DND-41 (cell line): Measurements from ENCODE around the gene F13B.
"Not testable (repeated sequence)": the region's sequence is repeated elsewhere in the genome, so short reads cannot be mapped to it uniquely, and the experiment has no call there.

Experiments used
- ATAC-seq: fragments of 200-7000 bp; cut with Tn5 transposase; 3 replicates; pipeline ENCODE4 v1.9.1; 2021; ENCODE audit warnings: low read depth; ENCODE audit not compliant: insufficient read depth
- DNase-seq: peaks from one replicate; pipeline ENCODE4 v3.0.0-alpha.2; 2020
- H2AFZ ChIP-seq: 2 replicates; pipeline ENCODE4 v1.6.0; 2012; ENCODE audit warnings: low read depth, low read length
- H3K27ac ChIP-seq: 2 replicates; pipeline ENCODE4 v1.5.1; 2012; ENCODE audit warnings: low read length, inconsistent platforms
- H3K27me3 ChIP-seq: fragments of 200-600 bp; sonication (generic); 2 replicates; pipeline ENCODE4 v1.6.0; 2012; ENCODE audit warnings: low read length, mild to moderate bottlenecking, inconsistent platforms; ENCODE audit not compliant: insufficient read depth, poor library complexity
- H3K36me3 ChIP-seq: 2 replicates; pipeline ENCODE4 v1.5.1; 2012; ENCODE audit warnings: low read length, inconsistent platforms; ENCODE audit not compliant: insufficient read depth
- H3K4me1 ChIP-seq: 2 replicates; pipeline ENCODE4 v1.5.1; 2012; ENCODE audit warnings: mild to moderate bottlenecking, low read length; ENCODE audit not compliant: insufficient read depth
- H3K4me2 ChIP-seq: 2 replicates; pipeline ENCODE4 v1.6.0; 2012; ENCODE audit warnings: mild to moderate bottlenecking, moderate library complexity, low read length, inconsistent platforms; ENCODE audit not compliant: insufficient read depth
- H3K4me3 ChIP-seq, 2 experiments: fragments of 200-600 bp in 1 of 2; shearing (Covaris generic) in 1 of 2; 2 replicates each; pipeline ENCODE4 v1.5.1; 2012 to 2016; ENCODE audit warnings: inconsistent platforms in 2 of 2, low read length in 2 of 2, mild to moderate bottlenecking in 2 of 2, low read depth in 1 of 2, moderate library complexity in 1 of 2
- H3K79me2 ChIP-seq: 2 replicates; pipeline ENCODE4 v1.6.0; 2012; ENCODE audit warnings: low read length, inconsistent platforms; ENCODE audit not compliant: insufficient read depth
- H3K9ac ChIP-seq: 2 replicates; pipeline ENCODE4 v1.6.0; 2012; ENCODE audit warnings: low read depth, mild to moderate bottlenecking, inconsistent platforms, low read length, moderate library complexity
- H3K9me3 ChIP-seq: 2 replicates; pipeline ENCODE4 v1.5.1; 2012; ENCODE audit warnings: low read length, moderate library complexity, mild to moderate bottlenecking, inconsistent platforms; ENCODE audit not compliant: insufficient read depth, severe bottlenecking
- H4K20me1 ChIP-seq: 2 replicates; pipeline ENCODE4 v1.6.0; 2012; ENCODE audit warnings: low read length; ENCODE audit not compliant: insufficient read depth
- CTCF ChIP-seq: IDR thresholded peaks from 2 replicates; pipeline ENCODE4 v1.5.1; 2012; ENCODE audit warnings: borderline replicate concordance, low read length, moderate library complexity, mild to moderate bottlenecking; ENCODE audit not compliant: poor library complexity, severe bottlenecking; ENCODE audit errors: extremely low read depth
- EZH2 ChIP-seq: IDR thresholded peaks from 3 replicates; pipeline ENCODE4 v1.6.1; 2012; ENCODE audit warnings: borderline replicate concordance, low read depth, mild to moderate bottlenecking, moderate library complexity, low read length, inconsistent platforms; ENCODE audit not compliant: severe bottlenecking

Gene F13B

GRCh38 chr1:196993916-196994315 is 73.1 kb downstream of the F13B start:
- DNase-seq (no peak), ATAC-seq (no peak)
- no peaks in the 10 kb centered on the region for H3K27me3 ChIP-seq
- no peaks in the 10 kb centered on the region for H4K20me1 ChIP-seq
- no peak for TF ChIP-seq EZH2
- no peak for TF ChIP-seq CTCF
- H3K9ac ChIP-seq = no peak overlapping the region
- no peak overlapping the region for H3K27ac ChIP-seq
- H3K36me3 ChIP-seq = no peaks in the 10 kb centered on the region
- H3K4me3 ChIP-seq = no peak overlapping the region
- H3K9me3 ChIP-seq = no peaks in the 10 kb centered on the region
- H3K4me2 ChIP-seq = no peak overlapping the region
- no peaks in the 10 kb centered on the region for H3K4me1 ChIP-seq
- no peak overlapping the region for H2AFZ ChIP-seq
- H3K79me2 ChIP-seq = no peaks in the 10 kb centered on the region

- not testable (repeated sequence) for DNase-seq
Observed at GRCh38 chr1:196991919-196992651, 75.0 kb downstream of the F13B start.

More at GRCh38 chr1:196991919-196992651, 75.0 kb downstream of the F13B start:
- not testable (repeated sequence) for H3K36me3 ChIP-seq, H2AFZ ChIP-seq, H3K4me1 ChIP-seq, H4K20me1 ChIP-seq, H3K4me2 ChIP-seq, H3K9ac ChIP-seq, H3K9me3 ChIP-seq, H3K4me3 ChIP-seq, H3K27ac ChIP-seq, H3K27me3 ChIP-seq, ATAC-seq, H3K79me2 ChIP-seq
